Keratinocyte (primary cell): ENCODE results near the gene LTB4R. TPM values are rescaled to one million over a fixed set of nuclear protein-coding genes. Genes with fewer than 3 reads are reported as not detected.

ENCODE experiments used
- DNase-seq: peaks from one replicate; pipeline ENCODE4 v3.0.0-alpha.2; 2011; ENCODE audit warnings: low read depth, missing footprints, low spot score
- FAIRE-seq: peaks from 2 replicates; lab custom pipeline; 2011; peaks lifted over from hg19 to GRCh38; lab: Jason Lieb, UNC
- H2AFZ ChIP-seq: 2 replicates; pipeline ENCODE4 v1.6.0; 2012; ENCODE audit warnings: low read length, control low read depth, inconsistent platforms; ENCODE audit not compliant: control insufficient read depth
- H3K27ac ChIP-seq: 2 replicates; pipeline ENCODE4 v1.5.1; 2011; ENCODE audit warnings: low read length; ENCODE audit not compliant: control insufficient read depth, insufficient read depth
- H3K27me3 ChIP-seq: 3 replicates; pipeline ENCODE4 v1.6.0; 2011; ENCODE audit warnings: low read length; ENCODE audit not compliant: control insufficient read depth, insufficient read depth; ENCODE audit errors: extremely low read depth
- H3K36me3 ChIP-seq, 2 experiments: 2 replicates in 1 of 2; 3 replicates in 1 of 2; pipeline ENCODE4 v1.5.1; 2011; ENCODE audit warnings: low read length in 2 of 2, mild to moderate bottlenecking in 1 of 2; ENCODE audit not compliant: control insufficient read depth in 2 of 2, insufficient read depth in 2 of 2; ENCODE audit errors: extremely low read depth in 1 of 2
- H3K4me1 ChIP-seq: 3 replicates; pipeline ENCODE4 v1.5.1; 2011; ENCODE audit warnings: low read length; ENCODE audit not compliant: control insufficient read depth, insufficient read depth; ENCODE audit errors: extremely low read depth
- H3K4me2 ChIP-seq: 3 replicates; pipeline ENCODE4 v1.6.0; 2011; ENCODE audit warnings: low read depth, low read length; ENCODE audit not compliant: control insufficient read depth, insufficient read depth; ENCODE audit errors: extremely low read depth
- H3K4me3 ChIP-seq, 3 experiments: fragments of 200-600 bp in 1 of 3; sonication (generic) in 1 of 3; 2 replicates in 2 of 3; 3 replicates in 1 of 3; pipeline ENCODE4 v1.5.1; 2011 to 2016; ENCODE audit warnings: low read length in 3 of 3, mild to moderate bottlenecking in 3 of 3, control low read depth in 2 of 3, inconsistent platforms in 1 of 3, low read depth in 1 of 3, mixed read lengths in 1 of 3, mixed run types in 1 of 3, moderate library complexity in 1 of 3; ENCODE audit not compliant: control insufficient read depth in 2 of 3, insufficient read depth in 2 of 3; ENCODE audit errors: extremely low read depth in 1 of 3
- H3K79me2 ChIP-seq: 2 replicates; pipeline ENCODE4 v1.6.0; 2012; ENCODE audit warnings: low read length; ENCODE audit not compliant: control insufficient read depth, insufficient read depth
- H3K9ac ChIP-seq: 3 replicates; pipeline ENCODE4 v1.6.0; 2011; ENCODE audit warnings: low read length; ENCODE audit not compliant: control insufficient read depth, insufficient read depth; ENCODE audit errors: extremely low read depth
- H3K9me1 ChIP-seq: 3 replicates; pipeline ENCODE4 v1.6.0; 2011; ENCODE audit warnings: low read length; ENCODE audit not compliant: control insufficient read depth, insufficient read depth; ENCODE audit errors: extremely low read depth
- H3K9me3 ChIP-seq: 2 replicates; pipeline ENCODE4 v1.5.1; 2012; ENCODE audit warnings: low read depth, low read length; ENCODE audit not compliant: control insufficient read depth
- H4K20me1 ChIP-seq: 3 replicates; pipeline ENCODE4 v1.6.0; 2011; ENCODE audit warnings: low read length; ENCODE audit not compliant: control insufficient read depth, insufficient read depth; ENCODE audit errors: extremely low read depth
- EZH2 ChIP-seq: IDR thresholded peaks from one replicate; pipeline ENCODE4 v1.6.1; 2012; ENCODE audit warnings: inconsistent platforms, mild to moderate bottlenecking, low read length, moderate library complexity
- dilution Hi-C: fragments of 300-500 bp; cut with MboI; formaldehyde crosslinking; loops from one replicate; pipeline ENCODE4 v1.7.0; 2020; ENCODE audit warnings: low sequenced_read_pairs; ENCODE audit not compliant: extremely low pct_ligation_motif_present
- polyA plus RNA-seq, 5 experiments: library from polyadenylated mRNA; depleted of rRNA in 3 of 5; stranded (reverse) in 3 of 5; stranded (forward) in 1 of 5; unstranded in 1 of 5; fragments of >200 nt; gene quantifications; 1 replicate in 1 of 5; 2 replicates in 3 of 5; 3 replicates in 1 of 5; pipeline versions ENCODE4 v1.2.1 to v1.2.3, GENCODE V29; 2011 to 2012; ENCODE audit warnings: missing spikeins in 2 of 5, low read depth in 1 of 5, low replicate concordance in 1 of 5
- TF ChIP-seq, protein P1 (sequence below), 3 experiments: IDR thresholded peaks in 1 of 3; conservative IDR thresholded peaks in 1 of 3; optimal IDR thresholded peaks in 1 of 3; 2 replicates in 2 of 3; 3 replicates in 1 of 3; pipeline versions ENCODE3 to v1.5.1; 2011; ENCODE audit warnings: low read length in 3 of 3, mild to moderate bottlenecking in 3 of 3, moderate library complexity in 2 of 3, control low read depth in 1 of 3, inconsistent platforms in 1 of 3; ENCODE audit not compliant: insufficient read depth in 2 of 3; ENCODE audit errors: extremely low read depth in 1 of 3

LTB4R gene
- polyA plus RNA-seq, 1 donor (not counting 4 experiments of a cell fraction or from before 2014, with no cell fraction given): 14.6 TPM

DNA sequence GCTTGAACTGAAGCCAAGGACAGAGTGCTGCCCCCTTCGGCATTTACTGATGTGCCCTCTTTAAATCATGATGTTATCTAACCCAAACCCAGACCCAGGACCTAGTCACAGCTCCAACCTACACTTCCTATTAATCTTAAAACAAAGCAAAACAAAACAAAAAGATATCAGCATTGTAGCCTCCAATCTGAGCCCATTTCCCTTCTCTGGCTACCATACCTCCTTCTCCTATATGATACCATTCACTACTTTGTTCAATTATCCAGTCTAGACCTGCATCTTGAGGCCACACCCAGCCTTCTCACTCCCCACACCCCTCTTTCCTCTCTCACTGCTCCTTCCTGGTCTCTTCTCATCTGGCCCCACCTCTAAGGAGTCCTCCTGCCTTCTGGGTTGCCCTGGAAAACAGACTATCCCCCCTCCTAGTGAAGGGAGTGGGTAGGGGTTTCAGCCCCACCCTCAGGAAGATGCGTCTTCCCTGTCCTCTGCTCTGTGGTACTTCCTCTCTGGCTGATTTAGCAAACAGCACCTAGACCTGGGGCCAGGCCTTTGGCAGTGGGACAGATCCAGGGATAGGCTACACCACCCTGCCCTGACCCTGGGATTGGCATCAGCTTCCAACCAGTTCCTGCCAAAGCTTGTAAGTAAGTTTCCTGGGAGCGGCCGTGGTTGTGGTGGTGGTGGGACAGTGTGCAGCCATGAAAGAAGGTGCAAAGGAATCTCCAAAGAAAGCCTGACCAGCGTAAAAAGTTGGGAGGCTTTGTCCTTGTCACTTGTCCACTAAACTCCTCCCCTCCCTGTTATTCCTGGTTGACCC, 3.3 kb downstream of the LTB4R start:
- H3K9me3 ChIP-seq: no peaks in the 10 kb centered on the region
- H3K27ac ChIP-seq: peak overlapping the region; percentile 40
- H2AFZ ChIP-seq: no peak overlapping the region
- DNase-seq (no peak), FAIRE-seq (peak; percentile 81)
- dilution Hi-C loops: no loop called here
- H3K4me1 ChIP-seq: peaks cover 65% of the 10 kb centered on the region
- H4K20me1 ChIP-seq: no peaks in the 10 kb centered on the region
- TF ChIP-seq, protein P1, sequence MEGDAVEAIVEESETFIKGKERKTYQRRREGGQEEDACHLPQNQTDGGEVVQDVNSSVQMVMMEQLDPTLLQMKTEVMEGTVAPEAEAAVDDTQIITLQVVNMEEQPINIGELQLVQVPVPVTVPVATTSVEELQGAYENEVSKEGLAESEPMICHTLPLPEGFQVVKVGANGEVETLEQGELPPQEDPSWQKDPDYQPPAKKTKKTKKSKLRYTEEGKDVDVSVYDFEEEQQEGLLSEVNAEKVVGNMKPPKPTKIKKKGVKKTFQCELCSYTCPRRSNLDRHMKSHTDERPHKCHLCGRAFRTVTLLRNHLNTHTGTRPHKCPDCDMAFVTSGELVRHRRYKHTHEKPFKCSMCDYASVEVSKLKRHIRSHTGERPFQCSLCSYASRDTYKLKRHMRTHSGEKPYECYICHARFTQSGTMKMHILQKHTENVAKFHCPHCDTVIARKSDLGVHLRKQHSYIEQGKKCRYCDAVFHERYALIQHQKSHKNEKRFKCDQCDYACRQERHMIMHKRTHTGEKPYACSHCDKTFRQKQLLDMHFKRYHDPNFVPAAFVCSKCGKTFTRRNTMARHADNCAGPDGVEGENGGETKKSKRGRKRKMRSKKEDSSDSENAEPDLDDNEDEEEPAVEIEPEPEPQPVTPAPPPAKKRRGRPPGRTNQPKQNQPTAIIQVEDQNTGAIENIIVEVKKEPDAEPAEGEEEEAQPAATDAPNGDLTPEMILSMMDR (optimal IDR thresholded peaks at IDR 0.05 in 1 of 3, IDR thresholded peaks at IDR 0.05 in 1 of 3, conservative IDR thresholded peaks at IDR 0.05 in 1 of 3; ENCODE audit: extremely low read depth in 1 of 3, insufficient read depth in 2 of 3, low read length in 3 of 3): no peak
- TF ChIP-seq EZH2: no peak
- H3K9ac ChIP-seq: no peak overlapping the region
- H3K4me2 ChIP-seq: peak overlapping the region; percentile 72
- peaks cover under 1% of the 10 kb centered on the region for H3K27me3 ChIP-seq
- peaks cover 2% of the 10 kb centered on the region for H3K9me1 ChIP-seq
- peak overlapping the region in 2 of 3 experiments; percentile 3 to 19 for H3K4me3 ChIP-seq
- H3K36me3 ChIP-seq: peaks cover 3 to 4% of the 10 kb centered on the region in 2 experiments
- no peaks in the 10 kb centered on the region for H3K79me2 ChIP-seq

GRCh38 chr14:24315243-24315806, 4.0 kb downstream of the LTB4R start:
- H3K27ac ChIP-seq: peak overlapping the region; percentile 40
- H3K4me3 ChIP-seq: peak overlapping the region in 2 of 3 experiments; percentile 3 to 19
- H3K9me3 ChIP-seq: no peaks in the 10 kb centered on the region
- TF ChIP-seq, protein P1 (optimal IDR thresholded peaks at IDR 0.05 in 1 of 3, IDR thresholded peaks at IDR 0.05 in 1 of 3, conservative IDR thresholded peaks at IDR 0.05 in 1 of 3; ENCODE audit: extremely low read depth in 1 of 3, insufficient read depth in 2 of 3, low read length in 3 of 3): no peak
- no peak for TF ChIP-seq EZH2
- peaks cover 3 to 4% of the 10 kb centered on the region in 2 experiments for H3K36me3 ChIP-seq
- H3K27me3 ChIP-seq: peaks cover 3% of the 10 kb centered on the region
- peaks cover 57% of the 10 kb centered on the region for H3K4me1 ChIP-seq
- no peaks in the 10 kb centered on the region for H3K79me2 ChIP-seq
- no peaks in the 10 kb centered on the region for H4K20me1 ChIP-seq
- FAIRE-seq: no peak
- peaks cover 2% of the 10 kb centered on the region for H3K9me1 ChIP-seq
- dilution Hi-C loops: no loop called here
- no peak for DNase-seq
- H3K4me2 ChIP-seq: peak overlapping the region; percentile 72
- no peak overlapping the region for H2AFZ ChIP-seq
- no peak overlapping the region for H3K9ac ChIP-seq
